ENCODE data around the gene RSU1.

- TF ChIP-seq, protein P1, sequence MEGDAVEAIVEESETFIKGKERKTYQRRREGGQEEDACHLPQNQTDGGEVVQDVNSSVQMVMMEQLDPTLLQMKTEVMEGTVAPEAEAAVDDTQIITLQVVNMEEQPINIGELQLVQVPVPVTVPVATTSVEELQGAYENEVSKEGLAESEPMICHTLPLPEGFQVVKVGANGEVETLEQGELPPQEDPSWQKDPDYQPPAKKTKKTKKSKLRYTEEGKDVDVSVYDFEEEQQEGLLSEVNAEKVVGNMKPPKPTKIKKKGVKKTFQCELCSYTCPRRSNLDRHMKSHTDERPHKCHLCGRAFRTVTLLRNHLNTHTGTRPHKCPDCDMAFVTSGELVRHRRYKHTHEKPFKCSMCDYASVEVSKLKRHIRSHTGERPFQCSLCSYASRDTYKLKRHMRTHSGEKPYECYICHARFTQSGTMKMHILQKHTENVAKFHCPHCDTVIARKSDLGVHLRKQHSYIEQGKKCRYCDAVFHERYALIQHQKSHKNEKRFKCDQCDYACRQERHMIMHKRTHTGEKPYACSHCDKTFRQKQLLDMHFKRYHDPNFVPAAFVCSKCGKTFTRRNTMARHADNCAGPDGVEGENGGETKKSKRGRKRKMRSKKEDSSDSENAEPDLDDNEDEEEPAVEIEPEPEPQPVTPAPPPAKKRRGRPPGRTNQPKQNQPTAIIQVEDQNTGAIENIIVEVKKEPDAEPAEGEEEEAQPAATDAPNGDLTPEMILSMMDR (conservative IDR thresholded peaks at IDR 0.05), result no peak
- TF ChIP-seq EZH2 (IDR thresholded peaks at IDR 0.05; ENCODE audit: low read depth), result no peak
These were observed 177.1 kb downstream of the RSU1 start for GRCh38 chr10:16640153-16640552.

All from PC-9 (cell line).